HG02970 (cell line): ENCODE results near the gene IFNAR1.
"Not testable (repeated sequence)": the region's sequence is repeated elsewhere in the genome, so short reads cannot be mapped to it uniquely, and the experiment has no call there.

Experiments
- ATAC-seq: cut with Tn5 transposase; IDR thresholded peaks from one replicate; pipeline ENCODE4 v1.9.1; 2021; ENCODE audit warnings: mild to moderate bottlenecking, moderate library complexity, moderate number of reproducible peaks; ENCODE audit not compliant: unreplicated experiment, low FRiP score

The IFNAR1 gene

DNA sequence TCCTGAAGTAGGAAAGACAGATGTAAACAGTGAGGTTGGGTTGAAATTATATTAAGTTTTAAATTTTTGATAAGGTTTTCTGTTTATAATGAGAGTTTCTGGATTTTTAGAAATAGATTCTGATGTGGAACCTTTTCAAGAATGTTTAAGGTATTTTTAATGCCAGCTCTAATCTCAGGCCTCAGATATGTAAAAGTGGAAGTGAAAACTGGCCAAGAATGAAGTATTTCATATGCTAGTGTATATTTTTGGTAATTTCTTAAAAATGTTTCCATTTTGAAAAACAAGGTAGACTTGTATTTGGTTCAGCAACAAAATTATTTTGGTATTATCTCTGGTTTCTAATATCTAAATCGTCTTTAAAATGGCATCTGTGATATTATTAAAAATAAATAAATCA lies 14.4 kb downstream of the IFNAR1 start:
- ATAC-seq: no peak

DNA sequence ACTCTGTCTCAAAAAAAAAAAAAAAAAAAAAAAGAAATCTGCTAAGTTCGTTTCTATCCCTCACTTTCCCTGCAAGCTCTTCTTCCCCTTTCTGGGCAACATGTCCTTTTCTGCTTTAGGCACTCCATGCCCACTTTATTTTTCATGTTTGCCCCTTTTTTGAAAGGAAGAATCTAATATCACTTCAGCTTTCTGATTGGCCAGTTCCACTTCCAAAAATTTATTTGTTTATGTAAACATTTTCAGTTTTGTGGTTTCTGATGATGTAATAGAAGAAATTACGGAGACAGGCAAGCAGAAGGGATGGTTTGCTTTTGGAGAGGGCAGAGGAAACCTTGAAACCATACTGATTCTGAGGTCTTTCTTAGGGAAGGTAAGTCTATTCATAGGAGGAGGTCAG lies 15.1 kb downstream of the IFNAR1 start:
- no peak for ATAC-seq

DNA sequence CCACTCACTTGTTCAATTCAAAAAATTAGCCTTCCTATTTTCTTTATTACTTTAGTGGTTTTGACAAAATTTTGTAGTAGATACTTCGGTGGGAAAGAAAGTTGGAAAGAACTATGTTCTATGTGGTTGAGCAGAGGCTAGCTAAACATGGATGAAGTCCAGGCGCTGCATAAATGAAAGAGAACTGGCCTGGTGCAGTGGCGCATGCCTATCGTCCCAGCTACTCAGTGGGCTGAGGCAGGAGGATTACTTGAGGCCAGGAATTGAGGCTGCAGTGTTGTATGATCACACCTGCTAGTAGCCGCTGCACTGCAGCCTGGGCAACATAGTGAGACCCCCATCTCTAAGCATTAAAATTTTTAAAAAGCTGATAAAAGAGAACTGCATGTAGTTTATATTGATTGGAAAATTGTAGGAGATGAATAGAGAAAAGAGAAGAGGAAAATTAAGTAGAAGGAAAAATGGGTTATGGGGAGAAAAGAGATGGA lies 21.0 kb downstream of the IFNAR1 start:
- ATAC-seq: no peak

DNA sequence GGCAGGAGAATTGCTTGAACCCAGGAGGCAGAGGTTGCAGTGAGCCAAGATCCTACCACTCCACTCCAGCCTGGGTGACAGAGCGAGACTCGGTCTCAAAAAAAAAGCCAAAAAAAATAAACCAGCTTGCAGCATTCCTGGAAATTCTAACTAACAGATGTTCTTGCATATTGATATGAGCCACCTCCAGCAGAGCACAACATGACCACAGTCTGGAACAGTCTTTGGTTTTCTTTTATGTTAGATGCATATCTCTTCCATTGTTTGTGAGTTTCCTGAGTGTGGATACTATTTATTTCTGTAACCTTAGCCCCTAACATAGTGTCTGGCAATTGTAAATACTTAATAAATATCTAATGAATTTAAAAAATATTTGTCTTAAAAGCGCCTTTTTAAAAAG lies 23.9 kb downstream of the IFNAR1 start:
- no peak for ATAC-seq

DNA sequence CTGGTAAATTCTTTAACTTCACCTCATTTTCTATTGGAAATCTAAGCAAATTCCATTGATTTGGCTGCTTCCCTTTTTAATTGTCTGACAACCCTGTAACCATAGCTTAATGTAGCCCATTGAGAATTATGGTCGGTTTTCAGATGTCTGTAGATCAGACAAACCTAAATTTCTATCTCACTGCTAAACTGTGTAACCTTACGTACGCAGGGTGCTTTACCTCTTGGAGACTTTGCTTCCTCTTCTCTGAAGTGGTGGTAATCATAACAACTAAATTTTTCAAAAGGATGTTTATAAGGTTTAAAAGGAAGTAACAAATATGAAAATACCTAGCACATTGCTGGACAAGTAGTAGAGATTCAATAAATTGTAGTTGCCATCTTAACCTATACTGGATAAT lies 25.9 kb downstream of the IFNAR1 start:
- no peak for ATAC-seq

DNA sequence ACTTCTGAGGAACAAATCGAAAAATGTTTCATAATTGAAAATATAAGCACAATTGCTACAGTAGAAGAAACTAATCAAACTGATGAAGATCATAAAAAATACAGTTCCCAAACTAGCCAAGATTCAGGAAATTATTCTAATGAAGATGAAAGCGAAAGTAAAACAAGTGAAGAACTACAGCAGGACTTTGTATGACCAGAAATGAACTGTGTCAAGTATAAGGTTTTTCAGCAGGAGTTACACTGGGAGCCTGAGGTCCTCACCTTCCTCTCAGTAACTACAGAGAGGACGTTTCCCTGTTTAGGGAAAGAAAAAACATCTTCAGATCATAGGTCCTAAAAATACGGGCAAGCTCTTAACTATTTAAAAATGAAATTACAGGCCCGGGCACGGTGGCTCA lies 30.6 kb downstream of the IFNAR1 start:
- no peak for ATAC-seq

DNA sequence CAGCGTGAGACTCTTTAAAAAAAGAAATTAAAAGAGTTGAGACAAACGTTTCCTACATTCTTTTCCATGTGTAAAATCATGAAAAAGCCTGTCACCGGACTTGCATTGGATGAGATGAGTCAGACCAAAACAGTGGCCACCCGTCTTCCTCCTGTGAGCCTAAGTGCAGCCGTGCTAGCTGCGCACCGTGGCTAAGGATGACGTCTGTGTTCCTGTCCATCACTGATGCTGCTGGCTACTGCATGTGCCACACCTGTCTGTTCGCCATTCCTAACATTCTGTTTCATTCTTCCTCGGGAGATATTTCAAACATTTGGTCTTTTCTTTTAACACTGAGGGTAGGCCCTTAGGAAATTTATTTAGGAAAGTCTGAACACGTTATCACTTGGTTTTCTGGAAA lies 31.2 kb downstream of the IFNAR1 start:
- ATAC-seq: no peak

DNA sequence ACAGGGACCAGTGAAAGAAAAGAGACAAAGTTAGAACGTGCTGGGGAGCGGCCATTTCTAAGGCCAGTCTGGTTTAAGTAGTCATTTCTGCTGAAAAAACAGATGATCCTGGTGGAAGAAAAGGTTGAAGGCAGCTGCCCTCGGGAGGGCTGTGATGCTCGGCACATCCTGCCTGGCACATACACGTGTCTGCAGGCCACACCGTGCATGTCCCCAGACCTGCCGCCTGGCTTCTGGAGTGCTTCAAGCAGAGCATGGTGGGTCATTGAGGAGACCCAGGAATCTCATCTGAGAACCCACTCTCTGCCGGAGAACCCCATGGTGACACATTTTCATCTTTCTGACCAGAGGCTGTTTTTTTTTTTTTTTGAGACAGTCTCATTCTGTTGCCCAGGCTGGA lies 32.4 kb downstream of the IFNAR1 start:
- no peak for ATAC-seq

DNA sequence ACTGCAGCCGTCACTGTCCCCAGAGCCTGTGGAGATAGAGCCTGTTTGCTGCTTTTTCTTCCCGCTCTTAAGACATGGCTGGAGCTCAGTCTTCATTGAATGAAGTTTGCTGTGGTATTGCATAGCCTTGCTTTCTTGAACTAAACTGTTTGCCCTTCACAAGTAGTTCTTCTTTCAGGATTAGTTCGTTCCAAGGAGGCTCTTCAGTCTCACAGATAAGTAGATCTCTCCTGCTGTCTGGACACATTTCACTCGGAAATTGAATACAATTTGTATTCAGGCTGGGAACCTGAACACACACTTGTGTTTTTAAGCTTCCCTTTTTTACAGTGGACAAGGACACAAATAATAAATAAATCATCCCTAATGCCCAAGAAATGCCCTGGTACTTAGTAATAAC lies 34.7 kb downstream of the IFNAR1 start:
- ATAC-seq: no peak

DNA sequence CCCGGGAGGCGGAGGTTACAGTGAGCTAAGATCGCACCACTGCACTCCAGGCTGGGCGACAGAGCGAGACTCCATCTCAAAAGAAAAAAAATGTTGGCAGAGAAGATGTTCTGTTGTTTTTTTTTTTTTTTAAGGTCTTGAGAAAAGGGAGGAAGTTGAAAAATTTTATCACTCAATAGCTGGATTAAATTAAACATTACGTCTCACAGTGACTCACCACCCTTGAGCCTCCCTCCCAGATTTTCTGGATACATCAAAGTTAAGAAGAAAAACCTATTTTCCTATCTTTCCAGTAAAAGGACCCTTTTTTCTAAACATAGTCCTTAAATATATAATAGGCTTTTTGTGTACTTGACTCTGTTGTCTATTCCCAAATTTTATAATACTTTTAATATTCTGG lies 35.5 kb downstream of the IFNAR1 start:
- ATAC-seq: no peak

DNA sequence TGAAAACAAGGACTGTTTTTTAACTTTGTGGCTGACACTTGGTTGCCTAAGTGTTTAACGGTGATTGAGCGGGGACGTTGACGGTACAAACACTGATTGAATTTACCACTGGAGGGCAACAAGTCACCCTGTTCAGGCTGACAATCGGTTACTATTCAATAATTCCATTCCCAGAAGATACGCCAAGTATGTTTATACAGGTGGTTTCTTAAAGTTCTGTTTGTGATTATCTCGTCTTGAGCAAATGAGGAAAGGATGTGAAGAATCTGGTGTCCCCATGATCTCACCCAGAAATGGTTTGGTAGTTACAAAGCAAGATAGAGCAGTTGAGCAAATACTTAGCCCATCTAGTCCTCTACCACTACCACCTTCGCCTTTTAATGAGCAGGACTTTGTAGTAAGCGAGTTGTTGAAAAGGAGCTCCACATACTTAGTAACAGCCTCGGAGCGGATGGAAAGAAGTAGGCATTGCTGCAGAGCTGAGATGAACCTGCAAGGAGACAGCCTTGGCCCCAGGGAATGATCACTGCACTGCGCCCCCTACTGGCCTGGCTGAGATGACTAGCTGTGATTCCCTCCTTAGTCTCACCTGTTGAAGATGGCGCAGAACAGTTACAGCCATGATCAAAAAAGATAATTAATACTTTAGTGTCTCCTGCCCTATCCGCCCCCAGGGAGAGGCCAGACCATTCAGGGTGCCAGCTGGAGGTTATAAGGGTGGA lies 36.3 kb downstream of the IFNAR1 start:
- peak; percentile 60 for ATAC-seq

DNA sequence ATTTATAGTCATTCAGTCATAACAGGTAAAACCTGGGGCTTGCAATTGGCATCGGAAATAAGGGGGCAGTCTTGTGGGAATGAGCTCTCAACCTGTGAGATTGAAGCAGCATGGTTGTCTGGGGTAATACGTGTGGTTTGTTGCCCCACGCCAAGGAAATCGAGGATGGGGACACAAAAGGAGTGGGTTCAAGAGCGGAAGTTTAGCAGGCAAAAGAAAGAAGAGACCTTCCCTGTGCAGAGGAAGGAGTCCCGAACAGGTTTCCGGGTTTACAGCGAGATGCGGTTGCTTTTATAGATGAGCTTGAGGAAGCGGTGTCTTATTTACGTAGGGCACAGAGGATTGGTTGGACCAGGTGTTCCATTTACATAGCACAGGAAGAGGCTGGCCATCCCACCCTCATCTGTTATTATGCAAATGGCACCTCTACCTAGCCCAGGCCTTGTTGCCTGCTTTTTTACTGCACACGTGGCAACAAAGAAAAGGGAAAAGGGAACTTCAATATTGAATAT lies 37.3 kb downstream of the IFNAR1 start:
- no peak for ATAC-seq

DNA sequence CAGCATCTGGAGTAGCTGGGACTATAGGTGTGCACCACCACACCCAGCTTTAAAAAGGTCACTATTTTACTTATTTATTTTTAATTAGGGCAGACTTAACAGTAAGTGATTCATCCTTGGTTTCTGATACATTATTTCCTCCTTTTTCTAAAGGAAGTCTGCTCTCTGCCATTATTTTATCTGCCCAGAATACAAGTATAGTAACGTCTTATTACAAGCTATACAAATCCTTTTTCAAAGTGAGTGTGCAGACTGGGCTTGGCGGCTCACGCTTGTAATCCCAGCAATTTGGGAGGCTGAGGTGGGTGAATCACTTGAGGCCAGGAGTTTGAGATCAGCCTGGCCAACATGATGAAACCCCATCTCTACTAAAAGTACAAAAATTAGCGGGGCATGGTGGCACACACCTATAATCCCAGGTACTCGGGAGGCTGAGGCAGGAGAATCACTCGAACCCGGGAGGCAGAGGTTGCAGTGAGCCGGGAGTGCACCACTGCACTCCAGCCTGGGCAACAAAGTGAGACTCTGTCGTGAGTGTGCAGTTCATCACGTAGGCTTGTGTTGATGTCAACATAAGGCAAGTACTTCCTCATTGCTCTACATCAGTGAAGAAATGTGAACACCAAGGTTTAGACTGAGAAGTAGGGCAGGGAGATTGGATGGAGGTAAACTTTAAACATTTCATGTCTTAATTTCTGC lies 39.3 kb downstream of the IFNAR1 start:
- ATAC-seq: not testable (repeated sequence)

DNA sequence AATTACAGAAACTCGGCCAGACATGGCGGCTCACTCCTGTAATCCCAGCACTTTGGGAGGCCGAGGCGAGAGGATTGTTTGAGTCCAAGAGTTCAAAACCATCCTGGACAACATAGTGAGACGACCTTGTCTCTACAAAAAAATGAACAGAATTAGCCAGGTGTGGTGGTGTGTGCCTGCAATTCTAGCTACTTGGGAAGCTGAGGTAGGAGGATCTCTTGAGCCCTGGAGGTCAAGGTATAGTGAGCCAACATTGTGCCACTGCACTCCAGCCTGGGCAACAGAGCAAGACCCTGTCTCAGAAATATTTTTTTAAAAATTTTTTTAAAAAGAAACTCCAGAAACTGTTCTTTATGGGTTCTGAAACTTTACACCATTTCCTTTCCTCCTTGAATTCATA lies 40.1 kb downstream of the IFNAR1 start:
- no peak for ATAC-seq

DNA sequence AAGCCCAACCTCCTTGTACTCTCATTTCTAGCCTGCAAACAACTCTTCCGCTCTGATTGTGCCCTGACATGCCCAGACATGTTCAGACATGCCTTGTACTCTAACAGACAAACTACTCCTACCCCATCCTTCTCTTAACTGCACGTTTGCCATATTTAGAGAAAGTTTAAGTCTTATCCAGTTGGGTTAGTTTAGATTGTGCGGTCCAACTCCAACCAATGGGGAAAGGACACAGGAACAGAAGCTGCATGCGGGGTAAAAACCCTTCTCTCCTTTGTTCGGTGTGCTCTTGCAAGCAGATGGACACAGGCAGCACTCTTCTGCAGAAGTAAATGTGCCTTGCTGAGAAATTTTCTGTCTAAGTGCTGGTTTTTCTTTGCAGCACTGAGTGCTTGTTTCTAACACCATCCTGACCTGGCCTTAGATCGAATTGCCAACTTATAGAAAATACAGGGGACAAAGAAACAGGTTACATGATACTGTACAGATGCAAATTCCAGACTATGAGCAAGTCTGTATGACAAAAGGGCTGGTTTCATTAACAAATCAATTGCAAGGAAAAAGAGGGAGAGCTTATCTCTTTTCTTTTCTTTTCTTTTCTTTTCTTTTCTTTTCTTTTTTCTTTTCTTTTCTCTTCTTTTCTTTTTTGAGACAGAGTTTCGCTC lies 42.7 kb downstream of the IFNAR1 start:
- ATAC-seq: no peak

DNA sequence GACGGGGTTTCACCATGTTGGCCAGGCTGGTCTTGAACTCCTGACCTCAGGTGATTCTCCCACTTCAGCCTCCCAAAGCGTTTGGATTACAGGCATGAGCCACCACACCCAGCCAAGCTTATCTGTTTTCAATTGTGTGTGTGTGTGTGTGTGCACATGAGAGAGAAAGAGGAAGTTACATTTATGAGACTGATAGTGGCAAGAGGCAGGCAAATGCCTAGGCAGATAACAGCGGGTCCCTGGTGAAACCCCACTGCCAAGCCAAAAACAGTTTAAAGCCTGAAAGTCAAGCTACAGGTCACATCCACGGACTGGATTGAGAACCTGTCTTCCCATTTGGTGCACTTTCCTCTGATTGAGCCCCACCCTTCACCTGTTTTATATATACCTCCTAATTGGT lies 43.4 kb downstream of the IFNAR1 start:
- ATAC-seq: no peak

DNA sequence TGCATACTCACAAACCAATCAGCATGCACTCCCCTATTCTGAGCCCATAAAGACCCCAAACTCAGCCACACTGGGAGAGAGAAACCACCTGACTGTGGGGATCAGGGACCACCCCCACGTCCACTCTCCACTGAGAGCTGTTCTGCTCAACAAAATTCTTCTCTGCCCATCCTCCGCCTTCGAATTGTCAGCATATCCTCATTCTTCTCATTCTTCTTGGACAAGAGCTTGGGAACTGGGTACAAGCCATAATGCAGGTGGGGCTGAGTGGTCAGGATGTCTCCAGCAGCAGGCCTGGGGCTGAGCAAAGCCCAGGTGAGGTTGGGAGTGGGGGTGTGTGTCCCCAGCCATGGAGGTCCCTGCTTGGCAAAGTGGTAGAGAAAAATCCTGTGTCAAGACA lies 43.8 kb downstream of the IFNAR1 start:
- ATAC-seq: no peak

DNA sequence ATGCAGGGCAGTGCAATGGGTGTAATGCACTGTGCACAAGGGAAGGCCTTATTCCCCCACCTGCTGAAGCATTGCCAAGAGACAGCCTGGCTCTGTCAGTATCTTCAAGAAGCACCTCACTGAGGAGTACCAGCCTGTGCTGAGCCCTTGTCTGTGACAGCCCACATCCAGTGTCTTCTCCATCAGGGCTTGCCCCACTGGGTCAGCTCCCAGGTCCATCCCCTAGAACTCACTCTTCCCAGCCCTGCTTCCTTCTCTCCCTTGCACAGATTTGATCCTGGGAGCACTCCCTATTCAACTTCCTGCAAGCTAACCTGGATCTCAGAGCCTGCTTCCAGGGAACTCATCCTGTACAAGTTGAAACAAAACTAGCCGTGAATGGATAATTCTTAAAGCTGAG lies 44.8 kb downstream of the IFNAR1 start:
- ATAC-seq: no peak

DNA sequence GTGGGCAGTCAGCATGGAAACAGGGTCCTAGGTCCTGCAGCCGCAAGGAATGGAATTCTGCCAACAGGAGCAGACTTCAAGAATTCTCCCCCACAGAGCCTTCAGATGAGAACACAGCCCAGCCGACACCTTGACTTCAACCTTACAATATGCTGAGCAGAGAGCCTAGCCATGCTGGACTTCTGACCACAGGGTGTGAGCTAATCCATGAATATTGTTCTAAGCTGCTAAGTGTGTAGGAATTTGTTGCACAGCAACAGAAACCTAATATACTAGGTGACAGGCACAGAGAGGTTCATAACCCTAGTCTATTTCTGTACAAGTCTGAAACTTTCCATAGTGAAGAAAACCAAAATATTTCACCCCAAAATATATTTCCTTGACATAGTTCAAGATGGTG lies 45.5 kb downstream of the IFNAR1 start:
- no peak for ATAC-seq

DNA sequence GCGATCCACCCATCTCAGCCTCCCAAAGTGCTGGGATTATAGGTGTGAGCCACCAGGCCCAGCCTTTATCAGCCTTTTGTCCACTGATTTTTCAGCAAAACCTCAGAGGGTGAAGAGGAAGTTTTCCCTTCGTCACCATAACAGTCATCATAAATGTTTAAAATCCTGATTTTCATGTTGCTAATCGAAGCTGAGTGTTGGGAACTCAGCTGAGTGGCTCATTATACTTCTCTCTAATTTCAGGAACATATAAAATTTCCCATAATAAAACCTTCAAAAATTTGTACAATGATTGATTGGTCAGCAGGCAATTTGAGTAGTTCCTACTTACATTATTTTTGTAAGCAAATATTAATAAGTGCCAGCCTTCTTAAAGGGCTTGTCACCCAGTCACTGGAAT lies 46.6 kb downstream of the IFNAR1 start:
- ATAC-seq: no peak

DNA sequence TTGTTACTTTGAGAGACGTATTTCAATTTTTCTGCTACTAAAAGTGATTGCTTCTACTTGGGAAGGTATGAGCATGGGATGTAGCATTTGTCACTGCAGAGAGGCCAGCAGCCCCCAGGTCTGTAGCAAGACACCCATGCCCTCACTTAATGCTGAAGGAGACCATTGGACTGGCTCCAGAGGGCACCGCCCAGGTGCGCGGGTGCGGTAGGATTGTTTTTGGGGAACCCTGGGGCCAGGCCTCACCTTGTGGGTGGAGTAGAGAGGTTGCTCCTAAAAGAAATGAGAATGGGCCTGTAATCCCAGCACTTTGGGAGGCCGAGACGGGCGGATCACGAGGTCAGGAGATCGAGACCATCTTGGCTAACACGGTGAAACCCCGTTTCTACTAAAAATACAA lies 47.8 kb downstream of the IFNAR1 start:
- ATAC-seq: no peak
